Mucosa of rectum (tissue), 2 donors: ENCODE data around the gene PARD3.

Experiments
- H3K27ac ChIP-seq, 2 donors: one replicate each; pipeline ENCODE4 v1.7.0; 2013; ENCODE audit warnings: inconsistent platforms in 2 of 2, low read depth in 2 of 2, low read length in 2 of 2
- H3K27me3 ChIP-seq, 2 donors: one replicate each; pipeline ENCODE4 v1.7.0; 2013; ENCODE audit warnings: low read length in 2 of 2; ENCODE audit not compliant: control insufficient read depth in 2 of 2, insufficient read depth in 2 of 2
- H3K36me3 ChIP-seq, 2 donors: one replicate each; pipeline ENCODE4 v1.7.0; 2013; ENCODE audit warnings: low read length in 2 of 2; ENCODE audit not compliant: control insufficient read depth in 2 of 2, insufficient read depth in 2 of 2
- H3K4me1 ChIP-seq, 2 donors: one replicate each; pipeline ENCODE4 v1.7.0; 2013; ENCODE audit warnings: low read length in 2 of 2, mild to moderate bottlenecking in 1 of 2; ENCODE audit not compliant: control insufficient read depth in 2 of 2, insufficient read depth in 2 of 2
- H3K4me3 ChIP-seq, 2 donors: one replicate each; pipeline ENCODE4 v1.7.0; 2013; ENCODE audit warnings: low read length in 2 of 2
- H3K9ac ChIP-seq, 2 donors: one replicate each; pipeline ENCODE4 v1.7.0; 2013; ENCODE audit warnings: low read length in 2 of 2, low read depth in 1 of 2, mild to moderate bottlenecking in 1 of 2
- H3K9me3 ChIP-seq, 2 donors: one replicate each; pipeline ENCODE4 v1.7.0; 2013; ENCODE audit warnings: low read length in 2 of 2; ENCODE audit not compliant: control insufficient read depth in 2 of 2
- donor health status: healthy.
- donor health status: Normal muscosa, but diverticular disease.

The PARD3 gene

DNA sequence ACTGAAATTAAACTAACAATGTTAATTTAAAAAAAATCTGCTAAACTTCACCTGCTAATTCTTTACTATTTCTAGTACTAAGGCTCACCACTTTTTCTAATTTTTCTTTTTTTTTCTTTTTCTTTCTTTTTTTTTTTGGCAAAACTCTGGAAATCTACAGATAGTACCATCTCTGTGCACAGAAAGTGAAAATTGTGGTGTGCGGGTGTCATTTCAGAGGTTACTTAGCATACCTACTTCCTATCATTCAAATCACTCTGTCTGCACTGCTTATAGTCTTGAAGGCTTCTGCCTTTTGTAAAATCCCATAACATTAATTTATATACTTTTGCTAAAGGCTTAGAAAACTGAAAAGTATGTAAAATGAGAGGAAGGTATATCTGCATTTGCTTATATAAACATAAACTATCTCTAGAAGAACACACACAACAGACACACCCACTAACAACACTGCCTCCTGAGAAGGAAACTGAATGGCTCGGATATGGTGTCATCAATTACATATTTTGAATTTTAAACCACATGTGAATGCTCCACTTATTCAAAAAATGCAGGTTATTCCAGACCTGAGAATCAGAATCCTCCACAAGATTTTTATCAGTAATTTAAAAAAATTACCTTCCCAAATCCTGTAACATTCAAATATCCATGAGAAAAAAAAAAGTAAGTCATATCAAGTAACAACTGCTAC, 229.5 kb downstream of the PARD3 start:
- Histone ChIP-seq H3K9me3 (no peaks in the 10 kb centered on the region), H3K4me3 (no peak overlapping the region), H3K4me1 (no peaks in the 10 kb centered on the region), H3K36me3 (no peaks in the 10 kb centered on the region), H3K9ac (no peak overlapping the region), H3K27ac (no peak overlapping the region), H3K27me3 (no peaks in the 10 kb centered on the region)

DNA sequence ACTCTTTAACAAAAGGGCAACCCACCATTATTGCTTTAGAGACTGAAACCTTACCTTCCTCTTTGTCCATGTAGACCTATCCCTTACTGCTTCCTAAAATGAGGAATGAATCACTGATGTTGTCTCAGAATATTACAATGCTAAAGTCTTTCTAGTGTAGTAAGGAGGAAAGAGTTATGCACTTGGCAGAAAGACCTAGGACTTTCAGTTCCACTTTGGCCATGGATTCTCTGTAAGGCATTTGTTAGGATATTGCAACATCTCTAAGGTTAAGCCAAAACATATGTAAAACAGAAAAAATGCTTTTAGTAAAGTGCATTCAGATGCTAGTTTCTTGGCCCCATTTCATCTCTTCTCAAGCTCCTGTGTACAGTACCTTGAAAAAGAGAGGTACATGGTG, 230.9 kb downstream of the PARD3 start:
- Histone ChIP-seq H3K9me3 (no peaks in the 10 kb centered on the region), H3K9ac (no peak overlapping the region), H3K36me3 (no peaks in the 10 kb centered on the region), H3K4me1 (no peaks in the 10 kb centered on the region), H3K27ac (no peak overlapping the region), H3K4me3 (no peak overlapping the region), H3K27me3 (no peaks in the 10 kb centered on the region)

DNA sequence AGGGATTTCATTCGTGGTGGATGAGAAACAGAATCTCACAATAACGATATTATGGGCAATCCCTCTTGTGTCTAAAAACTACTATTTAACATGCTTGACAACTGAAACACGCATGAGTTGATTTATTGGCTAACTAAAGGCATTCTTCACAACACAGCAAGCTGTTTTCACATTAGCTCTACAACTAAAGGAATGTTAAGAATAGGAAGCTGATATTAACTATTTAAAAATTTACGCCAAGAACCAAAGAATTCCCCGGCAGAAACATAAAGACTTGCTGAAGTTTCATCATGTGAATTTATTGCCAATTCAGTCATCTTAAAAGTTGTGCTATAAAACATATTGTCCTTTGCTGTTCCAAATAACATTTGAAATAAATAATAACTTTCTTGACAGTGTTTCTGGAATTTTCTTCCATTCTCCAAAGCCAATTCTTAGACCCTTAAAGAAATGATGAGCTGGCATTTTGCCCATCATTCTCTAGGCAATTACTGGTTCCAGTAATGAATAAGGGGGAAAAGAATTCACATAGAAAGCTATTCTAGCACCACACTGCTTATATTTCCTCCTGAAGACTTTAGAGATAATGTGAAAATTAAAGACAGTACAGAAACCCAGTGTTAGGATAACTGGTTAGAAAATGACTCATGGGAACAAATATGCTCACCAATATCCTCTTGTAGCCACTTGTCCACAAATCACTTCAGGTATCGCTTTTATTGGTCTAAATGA, 233.1 kb downstream of the PARD3 start:
- Histone ChIP-seq H3K4me1 (no peaks in the 10 kb centered on the region), H3K9ac (no peak overlapping the region), H3K36me3 (no peaks in the 10 kb centered on the region), H3K27me3 (no peaks in the 10 kb centered on the region), H3K4me3 (no peak overlapping the region), H3K27ac (no peak overlapping the region), H3K9me3 (no peaks in the 10 kb centered on the region)

DNA sequence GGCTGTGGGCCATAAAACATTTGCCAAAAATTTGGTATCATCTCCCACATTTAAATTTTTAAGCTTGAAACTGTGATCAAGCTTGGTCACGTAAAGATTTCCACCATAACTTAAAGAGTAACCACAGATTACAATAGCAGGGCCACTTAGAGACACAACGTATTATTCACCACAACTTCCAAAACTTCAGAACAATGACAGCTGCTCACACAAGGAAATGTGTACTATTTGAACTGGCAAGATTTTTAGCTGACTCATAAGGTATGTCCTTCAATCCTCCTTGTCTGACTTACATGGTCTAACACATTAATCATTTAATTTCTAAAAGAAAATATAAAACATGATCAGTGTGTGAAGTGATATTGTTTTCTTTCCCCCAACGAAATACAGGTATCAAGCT, 234.5 kb downstream of the PARD3 start:
- no peaks in the 10 kb centered on the region for H3K27me3 ChIP-seq
- no peaks in the 10 kb centered on the region for H3K9me3 ChIP-seq
- no peak overlapping the region for H3K9ac ChIP-seq
- H3K4me1 ChIP-seq, result no peaks in the 10 kb centered on the region
- H3K36me3 ChIP-seq, result no peaks in the 10 kb centered on the region
- H3K4me3 ChIP-seq, result no peak overlapping the region
- H3K27ac ChIP-seq, result no peak overlapping the region

DNA sequence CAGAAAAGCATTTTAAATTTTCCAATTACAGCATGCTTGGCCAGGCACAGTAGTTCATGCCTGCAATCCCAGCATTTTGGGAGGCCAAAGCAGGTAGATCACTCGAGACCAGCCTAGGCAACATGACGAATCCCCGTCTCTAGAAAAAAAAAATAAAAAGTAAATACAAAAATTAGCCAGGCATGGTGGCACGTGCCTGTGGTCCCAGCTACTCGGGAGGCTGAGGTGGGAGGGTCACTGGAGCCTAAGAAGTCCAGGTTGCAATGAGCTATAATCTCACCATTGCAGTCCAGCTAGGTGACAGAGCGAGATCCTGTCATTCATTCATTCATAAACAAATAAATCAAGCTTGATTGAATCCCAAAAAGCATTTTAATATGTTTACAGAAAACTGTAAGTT, 234.9 kb downstream of the PARD3 start:
- Histone ChIP-seq H3K4me1 (no peaks in the 10 kb centered on the region), H3K4me3 (no peak overlapping the region)

DNA sequence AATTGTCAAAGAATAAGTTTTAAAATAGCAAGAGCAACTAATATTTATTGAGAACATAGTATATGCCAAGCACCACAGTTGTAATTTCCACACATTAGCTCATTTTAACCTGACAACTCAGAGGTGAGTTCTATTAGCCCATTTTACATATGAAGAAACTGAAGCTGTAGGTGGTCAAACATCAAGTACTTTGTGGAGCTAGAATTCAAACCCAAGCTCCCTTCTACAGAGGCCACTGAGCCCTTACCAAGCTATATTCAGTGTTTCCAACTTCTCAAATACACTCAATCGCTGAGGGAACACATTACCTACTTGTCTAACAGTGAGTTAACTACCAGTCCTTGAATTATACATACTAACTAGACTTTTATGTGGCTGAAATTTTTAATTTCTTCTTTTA, 236.6 kb downstream of the PARD3 start:
- no peak overlapping the region for H3K4me3 ChIP-seq
- no peaks in the 10 kb centered on the region for H3K9me3 ChIP-seq
- no peak overlapping the region for H3K9ac ChIP-seq
- no peaks in the 10 kb centered on the region for H3K36me3 ChIP-seq
- no peaks in the 10 kb centered on the region for H3K4me1 ChIP-seq
- no peaks in the 10 kb centered on the region for H3K27me3 ChIP-seq
- no peak overlapping the region for H3K27ac ChIP-seq

More for the DNA sequence above, 234.9 kb downstream of the PARD3 start:
- Histone ChIP-seq H3K36me3 (no peaks in the 10 kb centered on the region), H3K9ac (no peak overlapping the region), H3K27ac (no peak overlapping the region), H3K9me3 (no peaks in the 10 kb centered on the region), H3K27me3 (no peaks in the 10 kb centered on the region)

DNA sequence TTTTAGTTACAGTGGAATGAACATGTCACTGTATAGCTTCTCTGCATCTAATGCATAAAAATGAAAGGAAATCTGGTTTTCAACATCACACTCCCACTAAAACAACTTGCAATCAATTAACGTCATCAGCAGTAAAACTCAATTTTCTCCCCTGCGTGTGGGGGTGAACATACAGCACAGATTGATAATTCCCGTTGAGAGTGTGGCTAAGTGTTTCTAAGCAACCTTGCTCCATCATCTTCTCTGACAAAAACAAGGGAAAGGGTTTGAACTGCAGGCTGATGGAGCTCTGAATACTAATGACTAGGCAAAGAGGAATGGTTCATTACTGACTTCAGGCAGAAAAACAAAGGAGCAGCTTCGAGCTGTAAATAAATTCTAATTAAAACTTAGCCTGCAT, 238.3 kb downstream of the PARD3 start:
- no peaks in the 10 kb centered on the region for H3K4me1 ChIP-seq
- no peaks in the 10 kb centered on the region for H3K36me3 ChIP-seq
- no peak overlapping the region for H3K27ac ChIP-seq
- no peaks in the 10 kb centered on the region for H3K9me3 ChIP-seq
- no peaks in the 10 kb centered on the region for H3K27me3 ChIP-seq
- no peak overlapping the region for H3K9ac ChIP-seq
- no peak overlapping the region for H3K4me3 ChIP-seq

DNA sequence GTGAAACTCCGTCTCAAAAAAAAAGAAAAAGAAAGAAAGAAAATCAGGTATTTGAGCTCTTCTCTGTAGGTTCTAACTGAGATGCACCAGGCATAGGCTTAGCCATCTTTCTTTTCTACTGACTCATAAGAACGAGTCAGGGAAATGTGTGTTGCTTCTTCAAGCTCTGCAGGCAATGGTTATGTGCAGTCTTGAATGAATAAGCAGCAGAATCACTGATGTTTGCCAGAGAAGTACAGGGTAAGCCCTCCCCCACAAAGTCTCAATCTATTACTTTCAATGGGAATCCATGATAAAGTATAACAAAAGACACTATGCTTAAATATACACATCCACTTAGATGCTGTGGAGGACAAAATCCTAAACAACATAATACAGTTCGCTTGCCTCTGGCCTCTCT, 239.2 kb downstream of the PARD3 start:
- Histone ChIP-seq H3K9me3 (no peaks in the 10 kb centered on the region), H3K4me1 (no peaks in the 10 kb centered on the region), H3K27me3 (no peaks in the 10 kb centered on the region), H3K27ac (no peak overlapping the region), H3K4me3 (no peak overlapping the region), H3K36me3 (no peaks in the 10 kb centered on the region), H3K9ac (no peak overlapping the region)

DNA sequence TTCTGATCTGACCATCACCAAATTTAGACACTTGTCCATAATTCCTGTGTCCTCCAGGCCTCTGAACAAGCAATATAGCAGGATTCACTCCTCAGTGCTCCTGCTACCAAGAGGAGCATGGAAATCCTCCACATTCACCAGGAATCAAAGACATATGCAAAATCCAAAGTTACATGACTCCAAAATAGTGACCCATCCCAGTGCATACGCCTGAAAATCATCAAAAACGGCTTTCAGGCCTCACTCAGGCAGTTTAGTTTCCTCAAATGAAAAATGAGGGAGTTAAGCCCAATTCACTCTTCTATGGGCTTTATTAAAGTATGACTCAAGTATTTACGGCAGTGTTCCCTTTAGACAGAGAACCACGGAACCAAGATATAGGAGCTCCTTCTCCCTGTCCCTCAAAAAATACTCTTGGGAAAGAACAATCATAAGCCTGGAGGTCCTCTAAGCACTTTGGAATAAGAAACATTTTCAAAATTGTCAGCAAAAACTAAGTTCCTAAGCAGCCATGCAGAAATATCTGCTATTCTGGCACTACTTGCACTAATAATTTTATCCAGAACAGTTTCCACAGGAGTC, 240.7 kb downstream of the PARD3 start:
- Histone ChIP-seq H3K27me3 (no peaks in the 10 kb centered on the region), H3K36me3 (no peaks in the 10 kb centered on the region), H3K4me1 (no peaks in the 10 kb centered on the region), H3K27ac (no peak overlapping the region), H3K9ac (no peak overlapping the region), H3K4me3 (no peak overlapping the region), H3K9me3 (no peaks in the 10 kb centered on the region)

DNA sequence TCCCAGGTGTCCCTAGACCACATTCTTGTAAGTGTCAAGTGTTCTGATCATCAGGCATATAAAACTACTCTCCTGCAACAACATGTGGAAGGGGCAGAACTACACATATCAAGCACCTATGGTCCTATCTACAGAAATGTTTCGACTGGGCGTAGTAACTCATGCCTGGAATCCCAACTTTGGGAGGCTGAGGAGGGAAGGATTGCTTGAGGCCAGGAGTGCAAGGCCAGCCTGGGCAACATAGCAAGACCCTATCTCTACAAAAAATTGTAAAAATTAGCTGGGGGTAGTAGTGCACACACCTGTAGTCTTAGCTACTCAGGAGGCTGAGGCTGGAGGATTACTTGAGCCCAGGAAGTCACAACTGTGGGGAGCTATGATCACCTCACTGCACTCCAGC, 244.2 kb downstream of the PARD3 start:
- Histone ChIP-seq H3K4me3 (no peak overlapping the region), H3K9ac (no peak overlapping the region), H3K4me1 (no peaks in the 10 kb centered on the region), H3K27me3 (no peaks in the 10 kb centered on the region), H3K27ac (no peak overlapping the region), H3K36me3 (no peaks in the 10 kb centered on the region), H3K9me3 (no peaks in the 10 kb centered on the region)
